Epithelial cell of proximal tubule (primary cell): ENCODE results near the gene LGALS1. TPM values are rescaled to one million over a fixed set of nuclear protein-coding genes. Genes with fewer than 3 reads are reported as not detected.

Experiments used
- DNase-seq: peaks from one replicate; pipeline ENCODE4 v3.0.0-alpha.2; 2011; ENCODE audit warnings: low read depth
- H3K4me3 ChIP-seq: 2 replicates; pipeline ENCODE4 v1.5.1; 2011; ENCODE audit warnings: low read depth, mild to moderate bottlenecking, low read length
- total RNA-seq: library from RNA; depleted of rRNA; stranded (reverse); fragments of >200 nt; gene quantifications from 2 replicates; pipeline ENCODE4 v1.2.3, GENCODE V29; 2015
- TF ChIP-seq, protein P1 (sequence below): conservative IDR thresholded peaks from 2 replicates; pipeline ENCODE4 v1.5.1; 2012; ENCODE audit warnings: low read depth, mild to moderate bottlenecking, low read length

LGALS1 gene
- total RNA-seq, 1 donor from 2014 or later: 1,833 TPM

DNA sequence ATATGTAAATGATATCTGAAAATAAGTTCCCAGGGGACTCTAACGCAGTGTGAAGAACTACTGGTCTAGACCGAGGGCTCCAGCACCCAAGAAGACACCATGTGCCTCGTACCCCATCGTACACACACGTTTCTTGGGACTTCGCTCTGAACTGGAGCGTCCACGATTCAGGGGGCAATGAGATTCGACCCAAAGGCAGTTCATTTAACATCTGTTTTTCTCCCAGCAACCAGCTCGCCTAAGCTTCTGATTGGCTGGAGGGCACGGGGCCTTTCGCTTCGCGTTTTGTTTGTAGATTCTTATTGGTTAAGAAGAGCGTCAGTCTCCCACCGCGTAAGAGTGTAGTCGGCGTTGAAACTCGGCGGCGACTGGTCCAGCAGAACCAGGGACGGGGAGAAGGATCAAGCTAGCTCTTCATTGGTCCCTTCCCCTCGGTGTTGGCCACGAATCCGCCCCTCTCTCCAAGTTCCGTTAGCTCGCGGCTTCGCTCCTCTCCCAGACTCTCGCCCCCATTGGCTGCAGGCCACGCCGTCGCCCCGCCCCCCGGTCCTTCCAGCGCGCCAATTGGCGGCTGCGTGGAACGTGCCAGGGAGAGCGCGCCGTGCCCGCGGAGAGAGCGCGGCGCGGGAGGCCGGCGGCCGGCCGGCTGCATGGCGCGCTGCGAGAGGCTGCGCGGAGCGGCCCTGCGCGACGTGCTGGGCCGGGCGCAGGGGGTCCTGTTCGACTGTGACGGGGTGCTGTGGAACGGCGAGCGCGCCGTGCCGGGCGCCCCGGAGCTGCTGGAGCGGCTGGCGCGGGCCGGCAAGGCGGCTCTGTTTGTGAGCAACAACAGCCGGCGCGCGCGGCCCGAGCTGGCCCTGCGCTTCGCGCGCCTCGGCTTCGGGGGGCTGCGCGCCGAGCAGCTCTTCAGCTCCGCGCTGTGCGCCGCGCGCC, 17.0 kb upstream of the LGALS1 start, which contains the start of gene PDXP:
Gene PDXP, plus strand, starts transcription at position 591 of the 933 bp plus-strand sequence. Its CDS starts 60 bp downstream, at position 651.
- TF ChIP-seq, protein P1, sequence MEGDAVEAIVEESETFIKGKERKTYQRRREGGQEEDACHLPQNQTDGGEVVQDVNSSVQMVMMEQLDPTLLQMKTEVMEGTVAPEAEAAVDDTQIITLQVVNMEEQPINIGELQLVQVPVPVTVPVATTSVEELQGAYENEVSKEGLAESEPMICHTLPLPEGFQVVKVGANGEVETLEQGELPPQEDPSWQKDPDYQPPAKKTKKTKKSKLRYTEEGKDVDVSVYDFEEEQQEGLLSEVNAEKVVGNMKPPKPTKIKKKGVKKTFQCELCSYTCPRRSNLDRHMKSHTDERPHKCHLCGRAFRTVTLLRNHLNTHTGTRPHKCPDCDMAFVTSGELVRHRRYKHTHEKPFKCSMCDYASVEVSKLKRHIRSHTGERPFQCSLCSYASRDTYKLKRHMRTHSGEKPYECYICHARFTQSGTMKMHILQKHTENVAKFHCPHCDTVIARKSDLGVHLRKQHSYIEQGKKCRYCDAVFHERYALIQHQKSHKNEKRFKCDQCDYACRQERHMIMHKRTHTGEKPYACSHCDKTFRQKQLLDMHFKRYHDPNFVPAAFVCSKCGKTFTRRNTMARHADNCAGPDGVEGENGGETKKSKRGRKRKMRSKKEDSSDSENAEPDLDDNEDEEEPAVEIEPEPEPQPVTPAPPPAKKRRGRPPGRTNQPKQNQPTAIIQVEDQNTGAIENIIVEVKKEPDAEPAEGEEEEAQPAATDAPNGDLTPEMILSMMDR: no peak
- peak within 1 kb of the TSS; percentile 68 for H3K4me3 ChIP-seq
- DNase-seq: peak; percentile 99

DNA sequence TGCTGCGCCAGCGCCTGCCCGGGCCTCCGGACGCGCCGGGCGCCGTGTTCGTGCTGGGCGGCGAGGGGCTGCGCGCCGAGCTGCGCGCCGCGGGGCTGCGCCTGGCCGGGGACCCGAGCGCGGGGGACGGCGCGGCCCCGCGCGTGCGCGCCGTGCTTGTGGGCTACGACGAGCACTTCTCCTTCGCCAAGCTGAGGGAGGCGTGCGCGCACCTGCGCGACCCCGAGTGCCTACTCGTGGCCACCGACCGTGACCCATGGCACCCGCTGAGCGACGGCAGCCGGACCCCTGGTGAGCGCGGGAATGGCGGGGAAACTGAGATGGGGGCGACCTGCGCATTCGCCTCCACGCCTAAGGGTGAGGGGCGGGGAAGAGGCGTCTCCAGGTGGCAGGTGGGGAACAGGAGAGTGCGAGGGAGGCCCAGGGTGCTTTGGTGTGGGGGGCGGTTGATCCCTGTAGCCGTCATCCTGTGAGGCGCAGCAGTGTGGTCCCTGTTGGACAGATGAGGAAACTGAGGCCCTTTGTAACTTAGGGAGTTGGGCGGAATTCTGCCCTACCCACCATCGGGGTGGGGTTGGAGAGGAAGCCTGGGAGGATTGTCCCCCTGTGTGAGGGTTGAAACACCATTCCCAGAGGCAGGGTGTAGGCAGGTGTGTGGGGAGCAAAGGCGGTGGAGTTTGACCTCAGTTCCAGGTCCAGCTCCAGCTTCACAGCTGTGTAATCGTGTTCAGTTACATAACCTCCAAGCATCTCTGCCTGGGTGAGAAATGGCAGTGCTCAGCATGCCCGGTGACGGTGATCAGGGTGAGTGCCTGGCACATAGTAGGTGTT, 16.2 kb upstream of the LGALS1 start:
- TF ChIP-seq, protein P1: no peak
- H3K4me3 ChIP-seq: peak overlapping the region; percentile 68
- no peak for DNase-seq

DNA sequence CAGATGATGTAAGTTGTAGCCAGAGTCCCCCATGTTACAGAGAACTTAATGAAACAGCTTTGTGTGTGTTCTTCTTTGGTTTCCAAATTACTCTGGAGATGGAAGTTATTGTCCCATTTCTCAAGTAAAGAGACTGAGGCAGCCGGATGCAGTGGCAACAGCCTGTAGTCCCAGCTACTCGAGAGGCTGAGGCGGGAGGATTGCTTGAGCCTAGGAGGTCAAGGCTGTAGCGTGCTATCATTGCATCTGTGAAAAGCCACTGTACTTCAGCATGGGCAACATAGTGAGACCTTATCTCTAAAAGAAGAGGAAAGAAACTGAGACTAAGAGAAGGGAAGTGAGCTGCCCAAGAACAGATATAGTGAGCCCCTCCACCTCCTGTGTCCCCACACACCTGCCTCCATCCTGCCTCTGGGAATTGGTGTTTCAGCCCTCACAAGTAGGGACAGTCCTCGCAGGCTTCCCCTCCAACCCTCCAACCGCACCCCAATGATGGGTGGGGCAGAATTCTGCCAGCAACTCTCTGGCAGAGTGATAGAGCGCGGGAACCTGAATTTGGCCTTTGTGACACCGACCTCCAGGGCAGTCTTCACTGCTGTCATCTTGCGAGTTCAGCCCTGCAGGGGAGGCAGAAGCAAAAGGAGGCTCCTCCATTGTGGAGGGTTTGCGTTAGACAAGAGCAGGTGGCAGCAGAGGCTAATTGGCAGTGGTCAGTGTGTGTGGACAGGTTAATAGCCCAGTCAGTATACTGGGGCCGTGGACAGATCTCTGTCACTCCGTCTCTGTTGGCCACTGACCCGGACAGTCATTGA, 15.3 kb upstream of the LGALS1 start:
- H3K4me3 ChIP-seq: peak overlapping the region; percentile 68
- no peak for DNase-seq
- TF ChIP-seq, protein P1: no peak

DNA sequence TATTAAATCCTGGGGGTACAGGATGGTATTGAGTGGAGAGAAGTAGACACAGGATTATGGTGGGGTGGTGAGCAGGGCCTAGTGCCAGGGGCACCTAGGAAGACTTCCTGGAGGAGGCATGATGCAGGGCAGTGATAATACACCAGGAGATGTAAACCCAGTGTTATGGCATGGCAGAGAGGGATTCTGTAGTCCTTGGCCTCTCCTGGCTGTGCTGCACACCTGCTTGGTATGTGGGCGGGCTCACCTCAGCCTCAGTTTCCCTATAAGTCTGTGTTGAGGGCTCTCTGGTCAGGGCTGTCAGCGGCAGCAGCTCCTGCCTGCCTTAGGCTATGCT, 14.8 kb upstream of the LGALS1 start:
- no peak for DNase-seq
- TF ChIP-seq, protein P1: no peak
- H3K4me3 ChIP-seq: no peak overlapping the region

DNA sequence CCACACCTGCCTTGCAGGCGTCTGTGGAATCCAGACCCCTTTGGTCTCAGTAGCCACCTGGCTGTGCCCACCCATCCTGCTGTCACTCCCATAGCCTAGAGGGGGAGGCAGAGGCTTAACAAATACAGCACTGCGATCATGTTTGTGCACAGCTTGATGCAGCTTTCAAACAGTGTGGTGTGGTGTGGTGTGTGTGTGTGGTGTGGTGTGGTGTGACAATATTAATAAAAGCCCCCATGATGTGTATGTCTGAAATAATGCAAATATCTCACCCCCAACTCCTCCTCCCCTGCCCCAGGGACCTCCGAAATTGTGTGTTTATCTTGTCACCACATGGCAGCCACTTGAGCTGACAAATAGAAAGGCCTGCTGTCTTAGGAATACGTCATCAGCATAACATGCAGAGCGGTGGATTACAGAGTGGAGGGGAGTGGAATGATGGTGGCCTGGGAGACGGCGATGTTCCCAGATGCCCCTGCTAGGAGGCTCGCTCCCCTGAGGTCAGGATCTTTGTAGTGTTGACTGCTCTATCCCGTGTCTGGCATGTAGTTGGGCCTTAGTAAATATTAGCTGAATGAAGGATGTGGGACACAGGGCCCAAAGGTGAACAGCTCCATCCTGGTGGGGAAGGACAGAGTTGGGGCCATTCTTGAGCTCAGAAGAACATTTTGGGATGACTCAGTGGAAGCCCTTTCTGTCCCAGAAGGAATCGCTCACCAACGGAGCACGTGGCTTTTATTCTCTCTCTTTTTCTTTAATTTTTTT, 14.1 kb upstream of the LGALS1 start:
- DNase-seq: no peak
- no peak overlapping the region for H3K4me3 ChIP-seq
- TF ChIP-seq, protein P1: peak; percentile 54

DNA sequence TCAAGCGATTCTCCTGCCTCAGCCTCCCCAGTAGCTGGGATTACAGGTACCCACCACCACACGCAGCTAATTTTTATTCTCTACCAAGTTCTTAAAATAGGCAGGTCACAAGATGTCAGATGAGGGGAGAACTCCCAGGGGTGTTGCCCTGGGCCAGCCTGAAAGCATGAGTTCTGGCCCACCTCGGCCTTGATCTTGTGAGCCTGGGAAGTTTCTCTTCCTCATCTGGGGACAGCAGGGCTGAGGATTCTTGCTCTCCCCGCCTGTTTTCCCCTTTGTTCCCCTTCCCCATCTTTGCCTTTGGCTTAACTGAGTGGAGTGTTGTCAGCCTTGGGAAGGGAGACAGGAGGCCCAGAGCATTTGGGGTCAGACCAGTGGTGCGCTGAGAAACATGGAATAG, 13.4 kb upstream of the LGALS1 start:
- TF ChIP-seq, protein P1: no peak
- no peak for DNase-seq
- H3K4me3 ChIP-seq: no peak overlapping the region
